Pancreas (tissue), 10 donors: ENCODE data around the gene SOX5. TPM values are rescaled to one million over a fixed set of nuclear protein-coding genes. Genes with fewer than 3 reads are reported as not detected.
"Not testable (repeated sequence)": the region's sequence is repeated elsewhere in the genome, so short reads cannot be mapped to it uniquely, and the experiment has no call there.

ENCODE experiments used
- ATAC-seq, 4 donors: fragments of 200-7000 bp; cut with Tn5 transposase; one replicate each; pipeline versions ENCODE4 v1.8.0 to v1.9.1; 2020; ENCODE audit warnings: mild to moderate bottlenecking in 4 of 4, moderate library complexity in 4 of 4
- DNase-seq, 6 donors: peaks; one replicate each; pipeline ENCODE4 v3.0.0-alpha.2; 2020
- FAIRE-seq: peaks from 2 replicates; lab custom pipeline; 2012; peaks lifted over from hg19 to GRCh38; lab: Jason Lieb, UNC
- H3K27ac ChIP-seq, 4 donors: fragments of 200-600 bp; sonication (generic); 1 replicate in 3 of 4; 2 replicates in 1 of 4; pipeline versions ENCODE4 v1.5.0 to v1.8.0; 2020
- H3K27me3 ChIP-seq, 4 donors: fragments of 200-600 bp; one replicate each; pipeline ENCODE4 v1.8.0; 2021
- H3K36me3 ChIP-seq, 3 donors: fragments of 200-600 bp; sonication (generic) in 1 of 3; one replicate each; pipeline versions ENCODE4 v1.5.0 to v1.8.0; 2020 to 2021
- H3K4me1 ChIP-seq, 3 donors: fragments of 200-600 bp; one replicate each; pipeline ENCODE4 v1.8.0; 2021
- H3K4me3 ChIP-seq, 4 donors: fragments of 200-600 bp; sonication (generic) in 2 of 4; one replicate each; pipeline versions ENCODE4 v1.5.0 to v1.8.0; 2020 to 2021
- H3K9me3 ChIP-seq, 4 donors: fragments of 200-600 bp; one replicate each; pipeline ENCODE4 v1.8.0; 2021
- WGBS, 2 donors: extraction: QIAGEN DNeasy Blood & Tissue Kit; methylation state at CpG; one replicate each; pipeline ENCODE4 v1.1.7; 2013; 5-methylcytosine and 5-hydroxymethylcytosine counted together
- intact Hi-C, 3 donors: fragments of 100-400 bp; cut with DNase I; formaldehyde crosslinking; loops; one replicate each; pipeline versions ENCODE4 v1.11.1 to v1.14.2; 2022
- polyA plus RNA-seq, 2 donors: library from polyadenylated mRNA; stranded (reverse); fragments of 200-250 nt; gene quantifications; one replicate each; pipeline ENCODE4 v1.2.3, GENCODE V29; 2013
- total RNA-seq, 6 donors: library from RNA; stranded (reverse); fragmentation: NEBNext Ultra II Directional in 4 of 6; extraction: Animal tissue kit (Norgen Biotek cat#: 25700) in 4 of 6; gene quantifications; one replicate each; pipeline versions ENCODE4 v1.2.1 to v1.2.4, GENCODE V29; 2021 to 2023
- TF ChIP-seq, protein P1 (sequence below), 4 donors: fragments of 200-600 bp; sonication (generic) in 3 of 4; IDR thresholded peaks; one replicate each; pipeline versions ENCODE4 v1.5.0 to v1.8.0; 2021; ENCODE audit warnings: antibody characterized with exemption in 4 of 4
- donor health status: healthy with polysubstance abuse.
- donor health status: DM: no; HTN: no; CAD: no; lungs with moderate emphysema.
- donor health status: DM: no; HTN: no; CAD: no.
- donor health status: control.
- donor health status: control.
- donor health status: Bipolar disorder and iron deficiency.
- donor health status: DM: yes; HTN: yes; CAD: no.
- donor health status: DM: no; HTN: no; CAD: no.
- donor health status: DM: no; HTN: no; CAD: no.
- donor health status: DM: yes; HTN: yes; CAD: no.

SOX5 gene
- total and polyA plus RNA-seq, 8 donors: 0.47 to 2.5 (median 1.6) TPM

DNA sequence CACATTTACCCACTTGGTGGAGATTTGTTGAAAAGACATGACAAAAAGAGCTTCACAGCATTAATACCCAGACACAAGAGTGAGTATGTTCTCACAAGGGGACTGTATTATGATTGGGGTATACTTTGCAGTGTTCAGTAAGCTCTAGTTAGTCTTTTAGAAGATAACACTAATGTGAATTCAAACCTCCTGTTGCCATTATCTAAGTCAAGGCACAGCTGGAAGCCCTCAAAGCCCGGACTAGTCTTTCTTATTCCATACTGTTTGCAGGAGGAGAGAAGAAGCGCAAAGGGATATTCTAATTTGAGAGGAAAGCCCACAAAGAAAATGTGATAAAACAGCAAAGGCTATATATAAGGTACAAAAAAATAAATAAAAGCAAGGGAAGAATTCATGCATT, 445.9 kb downstream of the SOX5 start:
- no peaks in the 10 kb centered on the region for H3K27me3 ChIP-seq
- no peaks in the 10 kb centered on the region for H3K36me3 ChIP-seq
- DNase-seq (no peak), ATAC-seq (no peak), FAIRE-seq (no peak)
- H3K4me3 ChIP-seq: no peak overlapping the region
- 72 to 78% methylated on average over 2 of the region's 2 CpGs for WGBS, 2 donors
- no peaks in the 10 kb centered on the region for H3K4me1 ChIP-seq
- intact Hi-C loops: no loop called here
- H3K9me3 ChIP-seq: no peaks in the 10 kb centered on the region
- H3K27ac ChIP-seq: no peak overlapping the region
- TF ChIP-seq, protein P1, sequence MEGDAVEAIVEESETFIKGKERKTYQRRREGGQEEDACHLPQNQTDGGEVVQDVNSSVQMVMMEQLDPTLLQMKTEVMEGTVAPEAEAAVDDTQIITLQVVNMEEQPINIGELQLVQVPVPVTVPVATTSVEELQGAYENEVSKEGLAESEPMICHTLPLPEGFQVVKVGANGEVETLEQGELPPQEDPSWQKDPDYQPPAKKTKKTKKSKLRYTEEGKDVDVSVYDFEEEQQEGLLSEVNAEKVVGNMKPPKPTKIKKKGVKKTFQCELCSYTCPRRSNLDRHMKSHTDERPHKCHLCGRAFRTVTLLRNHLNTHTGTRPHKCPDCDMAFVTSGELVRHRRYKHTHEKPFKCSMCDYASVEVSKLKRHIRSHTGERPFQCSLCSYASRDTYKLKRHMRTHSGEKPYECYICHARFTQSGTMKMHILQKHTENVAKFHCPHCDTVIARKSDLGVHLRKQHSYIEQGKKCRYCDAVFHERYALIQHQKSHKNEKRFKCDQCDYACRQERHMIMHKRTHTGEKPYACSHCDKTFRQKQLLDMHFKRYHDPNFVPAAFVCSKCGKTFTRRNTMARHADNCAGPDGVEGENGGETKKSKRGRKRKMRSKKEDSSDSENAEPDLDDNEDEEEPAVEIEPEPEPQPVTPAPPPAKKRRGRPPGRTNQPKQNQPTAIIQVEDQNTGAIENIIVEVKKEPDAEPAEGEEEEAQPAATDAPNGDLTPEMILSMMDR (IDR thresholded peaks at IDR 0.05): no peak

GRCh38 chr12:23502259-23502658, 447.2 kb downstream of the SOX5 start:
- intact Hi-C loops: no loop called here
- ATAC-seq (no peak), DNase-seq (no peak), FAIRE-seq (no peak)
- no peaks in the 10 kb centered on the region for H3K4me1 ChIP-seq
- H3K27me3 ChIP-seq: no peaks in the 10 kb centered on the region
- no peaks in the 10 kb centered on the region for H3K36me3 ChIP-seq
- H3K4me3 ChIP-seq: no peak overlapping the region
- no peak overlapping the region for H3K27ac ChIP-seq
- no peaks in the 10 kb centered on the region for H3K9me3 ChIP-seq
- TF ChIP-seq, protein P1 (IDR thresholded peaks at IDR 0.05): no peak
- 48 to 50% methylated on average over 3 of the region's 3 CpGs for WGBS, 2 donors

- Histone ChIP-seq H3K36me3 (no peaks in the 10 kb centered on the region), H3K27ac (no peak overlapping the region), H3K4me1 (no peaks in the 10 kb centered on the region), H3K4me3 (no peak overlapping the region), H3K9me3 (no peaks in the 10 kb centered on the region), H3K27me3 (no peaks in the 10 kb centered on the region)
- WGBS, 2 donors: 50 to 56% methylated on average over 2 of the region's 2 CpGs
- intact Hi-C loops: no loop called here
- DNase-seq (no peak), ATAC-seq (no peak), FAIRE-seq (no peak)
- TF ChIP-seq, protein P1 (IDR thresholded peaks at IDR 0.05): no peak
These were observed 454.0 kb downstream of the SOX5 start for GRCh38 chr12:23495472-23495871.

DNA sequence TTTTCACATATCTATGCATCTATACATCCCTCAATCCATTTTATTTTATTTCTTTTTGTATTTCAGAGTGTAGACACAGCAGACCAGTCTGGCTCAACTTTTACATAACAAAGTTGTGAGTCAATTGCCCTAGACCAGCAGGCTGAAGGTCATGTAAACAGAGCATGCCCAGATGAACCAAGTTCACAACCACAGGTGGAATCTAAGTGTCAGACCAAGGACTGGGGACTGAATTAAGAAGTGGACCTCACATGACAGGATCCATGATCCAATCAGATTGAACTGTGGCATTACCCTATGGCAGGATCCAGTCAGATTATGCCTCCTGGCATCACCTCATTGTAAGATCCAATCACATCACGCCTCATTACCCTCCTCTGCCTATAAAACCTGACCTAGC, 455.8 kb downstream of the SOX5 start:
- H3K36me3 ChIP-seq: no peaks in the 10 kb centered on the region
- H3K27me3 ChIP-seq: no peaks in the 10 kb centered on the region
- 38 to 52% methylated on average over 1 of the region's 1 CpG for WGBS, 2 donors
- FAIRE-seq: no peak
- no peak overlapping the region for H3K4me3 ChIP-seq
- ATAC-seq: no peak
- intact Hi-C loops: no loop called here
- H3K27ac ChIP-seq: no peak overlapping the region
- no peaks in the 10 kb centered on the region for H3K4me1 ChIP-seq
- TF ChIP-seq, protein P1 (IDR thresholded peaks at IDR 0.05): no peak
- H3K9me3 ChIP-seq: no peaks in the 10 kb centered on the region
- no peak for DNase-seq

DNA sequence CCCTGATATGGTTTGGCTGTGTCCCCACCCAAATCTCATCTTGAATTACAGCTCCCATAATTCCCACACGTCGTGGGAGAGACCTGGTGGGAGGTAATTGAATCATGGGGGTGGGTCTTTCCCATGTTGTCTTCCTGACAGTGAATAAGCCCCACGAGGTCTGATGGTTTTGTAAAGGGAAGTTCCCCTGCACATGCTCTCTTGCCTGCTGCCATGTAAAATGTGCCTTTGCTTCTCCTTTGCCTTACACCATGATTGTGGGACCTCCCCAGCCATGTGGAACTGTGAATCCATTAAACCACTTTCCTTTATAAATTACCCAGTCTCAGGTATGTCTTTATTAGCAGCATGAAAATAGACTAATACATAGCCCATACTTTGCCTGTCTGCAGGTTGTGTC, 458.4 kb downstream of the SOX5 start:
- H3K9me3 ChIP-seq, ATAC-seq, H3K27me3 ChIP-seq, H3K4me3 ChIP-seq, H3K4me1 ChIP-seq, FAIRE-seq, H3K27ac ChIP-seq, H3K36me3 ChIP-seq, intact Hi-C loops, DNase-seq: not testable (repeated sequence)
- WGBS, 2 donors: 50 to 62% methylated on average over 3 of the region's 3 CpGs
